GM21447 (cell line): ENCODE measurements around the gene GLB1L.

Experiments used
- ATAC-seq: cut with Tn5 transposase; IDR thresholded peaks from one replicate; pipeline ENCODE4 v1.9.1; 2021; ENCODE audit not compliant: unreplicated experiment

The GLB1L gene

DNA sequence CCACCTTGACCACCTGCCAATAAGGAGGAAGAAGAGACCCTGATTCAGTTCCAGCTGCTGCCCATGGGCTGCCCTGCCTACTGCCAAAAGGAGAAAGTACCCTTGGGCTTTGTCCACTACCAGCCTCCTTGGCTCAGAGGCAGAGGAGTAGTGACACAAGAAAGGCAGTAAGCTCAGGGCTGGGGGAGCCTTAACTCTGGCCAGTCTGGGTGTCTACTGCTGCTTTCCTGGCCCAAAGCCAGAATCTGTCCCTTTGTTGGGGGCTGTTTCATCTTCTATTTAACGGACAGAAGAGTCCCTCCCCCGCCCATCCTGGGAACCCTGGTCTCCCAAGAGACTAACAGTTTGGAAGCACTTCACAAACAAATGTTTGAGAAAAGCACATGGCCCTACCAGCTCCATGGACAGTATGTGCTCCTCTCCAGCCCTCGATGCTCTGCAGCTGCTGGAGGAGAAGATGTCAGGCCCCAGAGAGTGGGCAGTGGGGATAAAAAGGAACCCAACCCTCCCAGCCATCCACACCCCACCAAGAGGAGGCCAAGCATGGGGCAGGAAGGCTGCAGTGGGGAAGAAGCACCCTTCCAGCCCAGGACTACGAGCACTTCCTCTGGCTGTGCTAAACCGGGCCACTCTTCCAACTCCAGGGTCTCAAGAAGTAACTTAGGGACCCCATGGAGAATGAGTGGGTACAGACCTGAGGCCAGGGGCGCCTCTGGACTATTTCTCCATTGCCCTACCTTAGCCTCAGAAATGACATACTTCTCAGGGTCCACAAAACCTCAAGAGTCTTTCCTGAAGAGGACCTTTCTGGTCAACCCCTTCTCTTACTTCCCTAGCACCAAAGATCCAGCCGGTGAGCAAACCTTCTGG lies 17.0 kb downstream of the GLB1L start:
- ATAC-seq = no peak

- ATAC-seq = no peak
These were observed 19.9 kb downstream of the GLB1L start for GRCh38 chr2:219225350-219225749.

GRCh38 chr2:219223831-219224610 lies 21.2 kb downstream of the GLB1L start:
- ATAC-seq = no peak

GRCh38 chr2:219221957-219222518 lies 23.2 kb downstream of the GLB1L start:
- no peak for ATAC-seq

DNA sequence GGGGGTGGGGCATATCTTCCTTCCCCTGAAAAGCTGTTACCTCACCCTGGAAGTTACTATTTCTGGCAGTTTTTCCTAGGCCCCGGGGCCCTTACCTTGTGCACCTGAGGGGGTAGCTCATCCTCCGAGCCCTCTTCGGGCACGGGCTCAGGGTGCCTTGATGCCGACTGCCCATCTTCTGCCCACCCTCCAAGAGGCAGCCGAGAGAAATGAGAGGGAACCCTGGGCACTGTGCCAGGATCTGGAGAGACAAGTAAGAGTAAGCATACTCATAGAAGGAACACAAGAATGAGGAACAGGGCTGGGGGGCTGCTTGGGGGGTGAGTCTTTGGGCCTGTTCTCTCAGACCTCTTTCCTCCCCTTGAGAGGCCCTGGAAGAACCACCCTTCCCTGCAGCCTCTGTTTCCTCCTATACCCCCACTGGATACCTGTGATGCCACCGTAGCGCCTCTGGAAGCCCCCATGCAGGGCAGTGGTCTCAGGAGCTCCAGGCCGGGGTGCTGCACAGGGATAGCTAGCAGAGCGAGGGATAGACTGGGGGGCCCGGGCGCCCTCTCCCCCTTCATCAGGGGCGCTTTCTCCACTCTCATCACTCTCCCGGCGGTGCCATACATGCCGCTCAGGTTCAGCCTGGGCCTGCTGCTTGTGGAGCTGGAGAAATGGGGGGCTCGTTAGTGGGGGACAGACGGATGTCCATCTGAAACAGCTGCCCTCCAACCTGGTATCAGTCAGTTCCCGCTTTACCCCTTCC lies 24.4 kb downstream of the GLB1L start:
- no peak for ATAC-seq

- no peak for ATAC-seq
These were observed 25.3 kb downstream of the GLB1L start for GRCh38 chr2:219219784-219220532.

- ATAC-seq = peak; percentile 84
These were observed 26.2 kb downstream of the GLB1L start, which contains the start of gene ABCB6 for GRCh38 chr2:219218732-219219701. Gene ABCB6 (minus strand): TSS chr2:219218958. CDS start chr2:219218673, 285 bp downstream.

- peak; percentile 34 for ATAC-seq
These were observed 27.0 kb downstream of the GLB1L start for GRCh38 chr2:219218217-219218731.

DNA sequence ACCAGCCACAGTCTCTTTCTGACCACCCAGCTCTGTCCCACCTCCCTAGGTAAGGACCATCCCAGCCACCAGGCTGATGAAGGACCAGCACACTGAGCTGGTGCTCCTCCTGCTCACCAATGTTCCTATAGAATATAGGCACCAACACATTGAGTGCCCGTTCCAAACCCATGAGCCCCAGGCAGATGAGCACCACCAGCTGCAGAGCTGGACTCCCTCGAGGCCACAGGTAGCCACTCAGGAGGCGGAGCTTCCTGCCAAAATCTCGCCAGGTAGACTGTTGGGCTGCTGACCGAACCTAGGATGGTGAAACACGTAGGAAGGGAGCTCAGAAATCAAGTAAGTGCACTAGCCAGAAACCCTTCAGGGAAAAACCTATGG lies 28.7 kb downstream of the GLB1L start:
- no peak for ATAC-seq

- no peak for ATAC-seq
These were observed 29.2 kb downstream of the GLB1L start for GRCh38 chr2:219215871-219216534.

DNA sequence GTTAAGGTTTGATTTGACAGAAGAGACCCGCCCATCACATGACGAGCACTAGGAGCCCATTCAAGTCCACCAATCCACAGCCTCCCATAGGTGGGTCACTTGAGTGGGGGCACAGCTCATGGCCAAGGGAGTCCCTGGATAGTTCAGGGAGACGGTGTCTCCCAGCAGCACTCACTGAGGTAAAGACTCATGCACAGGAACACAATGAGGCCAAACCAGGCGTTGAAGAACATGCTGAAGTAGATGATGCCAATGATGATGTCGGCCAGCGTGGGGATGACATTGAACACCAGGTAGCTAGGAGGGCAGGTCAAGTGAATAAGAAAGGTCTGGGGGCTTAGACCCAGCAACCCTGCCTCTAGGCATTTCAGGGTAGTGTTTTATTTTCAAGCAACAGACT lies 30.5 kb downstream of the GLB1L start:
- no peak for ATAC-seq

GRCh38 chr2:219214141-219214540 lies 31.1 kb downstream of the GLB1L start:
- no peak for ATAC-seq

GRCh38 chr2:219213486-219214071 lies 31.7 kb downstream of the GLB1L start:
- ATAC-seq = no peak

DNA sequence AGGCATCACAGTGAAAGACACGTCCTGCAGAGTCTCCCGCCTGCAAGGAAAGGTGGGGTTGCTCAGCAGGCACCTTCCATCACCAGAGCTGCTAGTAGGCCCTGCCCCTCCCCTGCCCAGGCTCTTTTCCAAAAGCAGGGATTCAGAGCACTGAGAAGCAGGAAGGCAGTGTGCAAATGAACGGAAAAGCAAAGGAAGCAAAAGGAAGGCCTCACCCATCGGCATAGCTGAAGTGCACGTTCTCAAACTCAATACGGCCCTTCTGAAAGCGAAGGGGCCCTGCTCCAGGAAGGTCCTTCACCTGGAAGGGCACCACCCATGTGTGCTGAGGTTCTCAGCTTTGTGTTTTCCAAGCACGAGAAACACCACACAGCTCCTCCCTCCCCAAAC lies 32.2 kb downstream of the GLB1L start:
- no peak for ATAC-seq

GRCh38 chr2:219210886-219211362 lies 34.3 kb downstream of the GLB1L start:
- no peak for ATAC-seq

DNA sequence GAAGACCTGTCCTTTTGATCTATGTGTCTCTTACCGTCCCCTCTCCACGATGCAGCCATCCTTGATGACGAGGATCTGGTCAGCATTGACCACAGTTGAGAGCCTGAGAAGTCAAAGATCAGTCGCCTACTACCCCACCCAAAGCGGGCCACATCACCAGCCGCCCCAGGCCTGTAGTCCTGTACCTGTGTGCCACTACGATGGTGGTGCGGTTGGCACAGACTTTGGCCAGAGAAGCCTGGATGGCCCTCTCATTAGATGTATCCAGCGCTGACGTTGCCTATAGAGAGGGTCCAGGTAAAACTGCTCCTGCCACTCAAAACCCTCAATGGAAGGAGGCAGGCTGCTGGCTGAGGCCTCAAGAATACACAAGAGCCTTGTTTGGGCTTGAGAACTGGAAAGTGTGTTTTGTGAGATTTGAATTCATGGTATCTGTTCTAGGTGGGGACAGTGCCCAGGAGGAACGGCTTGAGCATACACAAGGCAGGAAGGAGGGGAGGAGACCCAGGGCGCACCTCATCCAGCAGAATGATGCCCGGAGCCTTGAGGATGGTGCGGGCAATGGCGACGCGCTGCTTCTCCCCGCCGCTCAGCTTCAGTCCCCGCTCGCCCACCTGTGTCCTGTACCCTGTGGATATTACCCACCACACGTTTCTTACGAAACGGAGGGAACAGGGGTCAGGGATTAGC lies 34.9 kb downstream of the GLB1L start:
- no peak for ATAC-seq
